GM18520 (cell line): Measurements from ENCODE around the gene LRP1B.

Experiments
- ATAC-seq: cut with Tn5 transposase; IDR thresholded peaks from one replicate; pipeline ENCODE4 v1.9.1; 2021; ENCODE audit not compliant: unreplicated experiment

LRP1B gene

GRCh38 chr2:140246957-140247356 lies 1883.9 kb downstream of the LRP1B start:
- ATAC-seq: no peak

GRCh38 chr2:140246058-140246457 lies 1884.8 kb downstream of the LRP1B start:
- no peak for ATAC-seq

GRCh38 chr2:140242889-140243288 lies 1887.9 kb downstream of the LRP1B start:
- no peak for ATAC-seq

GRCh38 chr2:140234116-140234515 lies 1896.7 kb downstream of the LRP1B start:
- ATAC-seq: no peak

GRCh38 chr2:140210963-140211362 lies 1919.9 kb downstream of the LRP1B start:
- ATAC-seq: no peak

GRCh38 chr2:140205093-140205492 lies 1925.7 kb downstream of the LRP1B start:
- no peak for ATAC-seq

- no peak for ATAC-seq
These were observed 1927.5 kb downstream of the LRP1B start for GRCh38 chr2:140203347-140203746.

GRCh38 chr2:140201572-140201971 lies 1929.2 kb downstream of the LRP1B start:
- ATAC-seq: no peak

GRCh38 chr2:140200764-140201163 lies 1930.1 kb downstream of the LRP1B start:
- ATAC-seq: no peak

GRCh38 chr2:140200307-140200706 lies 1930.5 kb downstream of the LRP1B start:
- no peak for ATAC-seq

- ATAC-seq: no peak
These were observed 1931.5 kb downstream of the LRP1B start for GRCh38 chr2:140199312-140199711.

GRCh38 chr2:140187086-140187485 lies 1943.7 kb downstream of the LRP1B start:
- ATAC-seq: no peak

GRCh38 chr2:140186313-140186712 lies 1944.5 kb downstream of the LRP1B start:
- ATAC-seq: no peak

GRCh38 chr2:140185076-140185475 lies 1945.7 kb downstream of the LRP1B start:
- no peak for ATAC-seq

GRCh38 chr2:140183056-140183765 lies 1947.6 kb downstream of the LRP1B start:
- ATAC-seq: no peak
